GM21526 (cell line): ENCODE measurements around the gene SIRPB2.

Source experiments
- ATAC-seq: cut with Tn5 transposase; IDR thresholded peaks from one replicate; pipeline ENCODE4 v1.9.1; 2021; ENCODE audit warnings: moderate library complexity; ENCODE audit not compliant: unreplicated experiment, low FRiP score

The SIRPB2 gene

DNA sequence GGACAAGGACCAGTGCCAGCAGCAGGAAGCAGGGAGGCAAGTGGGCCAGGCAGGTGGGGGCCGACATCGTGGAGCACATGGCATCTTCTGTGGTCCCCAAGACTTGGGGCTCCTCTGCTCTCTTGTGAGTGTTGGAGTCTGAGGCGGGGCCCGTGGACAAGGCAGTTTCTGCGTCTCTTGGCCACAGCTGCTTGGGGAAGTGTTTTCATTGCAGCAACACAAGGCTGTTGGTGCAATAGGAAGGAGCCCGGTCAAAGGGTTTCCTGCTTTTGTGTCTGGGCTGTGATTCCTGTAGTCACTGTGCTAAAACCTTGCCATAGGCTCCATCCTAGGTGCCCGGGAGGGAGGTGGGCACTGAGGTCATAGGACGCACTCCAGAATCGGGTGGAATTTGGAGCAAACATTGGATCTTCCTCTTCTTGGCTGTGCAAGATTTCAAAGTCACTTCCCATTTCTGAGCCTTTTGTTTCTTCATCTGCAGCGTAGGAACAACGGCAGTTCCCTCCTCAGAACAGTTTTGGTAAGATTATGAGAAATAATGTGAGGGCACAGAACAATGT lies at the start of gene SIRPB2:
TSS of gene SIRPB2 (minus strand) at position 140 of the 560 bp plus-strand sequence. CDS start at position 79, 61 bp downstream.
- ATAC-seq = no peak

DNA sequence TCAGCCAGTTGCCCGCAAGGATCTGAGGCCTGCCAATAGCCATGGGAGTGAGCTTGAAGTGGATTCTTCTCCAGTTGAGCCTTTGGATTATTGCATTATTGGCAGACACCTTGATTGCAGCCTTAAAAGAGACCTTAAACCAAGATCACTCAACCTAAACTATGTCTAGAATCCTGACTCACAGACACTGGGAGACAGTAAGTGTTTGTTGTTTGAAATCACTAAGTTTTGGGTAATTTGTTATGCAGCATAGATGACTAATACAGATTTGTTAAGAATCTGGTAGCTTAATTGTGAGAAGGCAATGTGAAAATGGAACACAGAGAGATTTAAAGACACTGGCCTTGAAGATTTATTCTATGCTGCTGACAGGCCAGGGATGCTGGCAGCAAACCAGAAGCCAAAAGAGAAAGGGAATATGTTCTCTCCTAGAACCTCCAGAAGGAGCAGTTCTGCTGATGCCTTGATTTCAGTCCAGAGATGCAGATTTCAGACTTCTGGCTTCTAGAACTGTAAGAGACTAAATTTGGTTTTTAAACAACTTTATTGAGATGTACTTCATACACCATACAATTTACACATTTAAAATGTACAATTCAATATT lies 48.7 kb upstream of the SIRPB2 start:
- no peak for ATAC-seq

DNA sequence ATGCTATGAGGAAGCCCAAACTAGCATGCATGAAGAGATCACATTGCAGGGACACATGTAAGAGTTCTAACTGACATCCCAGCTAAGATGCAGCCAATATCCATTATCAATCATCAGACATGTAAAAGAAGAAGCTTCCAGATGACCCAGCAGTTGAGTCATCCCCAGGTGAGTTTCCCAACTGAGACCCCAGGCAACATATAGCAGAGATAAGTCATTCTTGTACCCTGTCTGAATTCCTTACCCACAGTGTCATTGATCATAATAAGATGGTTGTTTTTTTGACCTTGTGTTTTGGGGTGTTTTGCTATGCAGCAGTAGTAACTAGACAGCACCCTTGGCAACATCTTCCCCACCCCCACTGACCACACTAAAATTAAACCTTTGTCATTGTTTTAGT lies 47.4 kb upstream of the SIRPB2 start:
- ATAC-seq = no peak

DNA sequence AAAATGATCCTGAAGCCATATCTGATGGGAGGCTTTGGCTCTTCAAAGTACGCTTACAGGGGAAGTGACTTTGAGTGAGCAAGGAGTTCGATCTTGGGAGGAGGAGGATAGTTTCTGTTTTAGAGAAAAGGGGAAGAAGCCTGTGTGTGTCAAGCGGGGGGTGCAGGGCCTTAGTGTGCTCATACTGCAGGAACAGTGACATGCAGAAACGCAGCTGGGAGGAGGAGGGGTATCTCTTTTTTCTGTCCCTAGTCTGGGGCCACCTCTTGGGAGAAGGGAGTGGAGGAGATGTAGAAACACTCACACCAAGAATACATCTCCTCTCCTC lies 46.5 kb upstream of the SIRPB2 start:
- ATAC-seq = no peak

DNA sequence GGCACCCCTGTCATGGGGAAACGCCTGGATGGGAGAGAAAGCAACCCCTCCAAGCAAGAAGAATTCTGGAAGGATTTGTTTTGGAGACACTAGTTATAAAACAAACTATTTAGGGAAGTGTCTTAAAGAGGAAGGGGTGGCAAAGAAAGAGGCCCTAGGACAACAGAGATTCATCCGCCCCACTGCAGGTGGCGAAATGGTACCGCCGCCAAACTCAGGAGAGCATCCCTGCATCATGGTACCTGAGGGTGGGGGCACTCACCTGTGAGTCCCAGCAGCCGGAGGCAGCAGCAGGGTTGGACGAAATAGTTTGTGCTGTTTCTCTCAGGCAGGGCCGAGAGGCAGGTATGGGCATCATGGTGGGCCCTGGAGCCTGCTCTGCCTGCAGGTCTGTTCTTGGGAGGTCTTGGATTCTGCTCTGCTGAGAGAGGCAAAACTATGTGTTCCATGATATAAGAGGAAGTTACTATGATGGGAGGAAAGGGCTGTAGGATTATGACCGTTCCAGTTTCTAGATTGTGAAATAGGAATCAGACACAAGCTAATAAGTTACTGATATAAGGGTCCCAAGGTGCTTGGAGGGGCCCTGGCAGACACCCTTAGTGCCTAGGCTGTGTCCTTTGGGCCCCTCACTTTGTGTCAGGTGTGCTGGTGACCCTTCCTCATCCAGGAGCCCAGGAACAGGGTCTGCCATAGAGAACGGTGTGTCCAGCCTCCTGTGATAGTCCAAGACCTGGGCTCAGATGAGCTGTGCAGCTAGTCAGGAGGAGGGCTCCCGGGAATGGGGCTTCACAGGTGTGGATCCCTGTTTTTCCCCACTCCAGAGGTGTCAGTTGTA lies 45.9 kb upstream of the SIRPB2 start:
- ATAC-seq = no peak

DNA sequence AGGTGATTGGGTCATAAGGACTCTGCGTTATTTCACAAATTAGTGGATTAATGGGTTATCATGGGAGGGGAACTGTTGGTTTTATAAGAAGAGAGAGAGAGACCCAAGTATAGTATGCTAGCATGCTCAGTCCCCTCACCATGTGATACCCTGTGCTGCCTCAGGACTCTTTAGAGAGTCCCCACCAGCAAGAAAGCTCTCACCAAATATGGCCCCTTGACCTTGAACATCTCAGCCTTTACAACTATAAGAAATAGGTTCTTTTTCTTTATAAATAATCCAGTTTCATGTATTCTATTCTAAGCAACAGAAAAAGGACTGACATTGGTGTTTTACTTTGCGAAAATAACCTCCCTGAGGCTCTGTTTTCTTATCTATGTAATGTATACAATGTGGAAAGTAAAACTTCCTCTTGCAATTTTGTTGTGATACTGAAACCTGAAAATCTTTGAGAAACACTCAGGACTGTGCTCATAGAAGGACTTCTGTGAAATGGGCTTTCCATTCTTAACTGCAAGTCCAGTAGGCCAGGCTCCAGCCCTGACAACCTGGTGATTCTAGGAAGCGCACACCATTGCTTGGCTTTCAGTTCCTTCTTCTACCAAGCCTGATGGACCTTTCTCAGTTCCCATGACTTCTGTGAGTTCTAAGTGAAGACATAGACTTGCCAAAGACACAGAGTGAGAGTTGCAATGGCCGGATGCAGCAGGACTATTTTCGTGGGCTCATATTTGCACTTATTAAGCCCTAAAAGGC lies 44.4 kb upstream of the SIRPB2 start:
- ATAC-seq = peak; percentile 84

DNA sequence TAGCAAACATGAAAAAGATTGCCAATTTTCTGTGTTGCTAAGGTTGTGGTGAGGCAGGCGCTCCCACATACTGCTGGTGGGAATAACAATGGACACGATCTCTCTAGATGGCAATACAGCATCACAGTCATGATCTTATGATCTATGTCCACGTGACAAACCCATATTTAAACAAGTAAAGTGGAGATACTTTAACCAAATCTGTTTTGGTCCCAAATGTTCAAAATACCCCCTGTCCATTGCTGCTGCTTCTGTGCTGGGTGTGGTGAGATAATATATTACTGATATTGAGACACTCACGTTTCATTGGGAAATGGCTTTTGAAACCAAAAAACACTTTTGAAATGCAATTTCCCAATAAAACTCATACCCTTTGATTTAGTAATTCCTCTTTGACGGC lies 43.3 kb upstream of the SIRPB2 start:
- ATAC-seq = no peak

DNA sequence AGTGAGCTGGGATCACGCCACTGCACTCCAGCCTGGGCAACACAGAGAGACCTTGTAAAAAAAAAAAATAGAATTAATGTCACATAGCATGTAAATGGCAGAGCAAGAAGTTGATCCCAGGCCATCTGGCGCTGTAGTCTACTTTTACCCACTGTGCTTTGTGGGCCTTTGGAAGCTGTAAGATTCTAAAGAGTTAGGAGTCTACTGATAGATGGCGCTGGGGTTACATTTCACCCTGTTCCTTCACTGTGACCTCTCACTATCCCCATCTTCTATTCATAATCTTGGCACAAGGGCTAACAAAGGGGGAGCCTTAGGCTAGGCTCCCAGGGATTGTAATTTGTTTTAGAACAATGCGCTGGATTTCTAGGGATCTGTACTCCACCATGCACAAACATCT lies 41.8 kb upstream of the SIRPB2 start:
- no peak for ATAC-seq

DNA sequence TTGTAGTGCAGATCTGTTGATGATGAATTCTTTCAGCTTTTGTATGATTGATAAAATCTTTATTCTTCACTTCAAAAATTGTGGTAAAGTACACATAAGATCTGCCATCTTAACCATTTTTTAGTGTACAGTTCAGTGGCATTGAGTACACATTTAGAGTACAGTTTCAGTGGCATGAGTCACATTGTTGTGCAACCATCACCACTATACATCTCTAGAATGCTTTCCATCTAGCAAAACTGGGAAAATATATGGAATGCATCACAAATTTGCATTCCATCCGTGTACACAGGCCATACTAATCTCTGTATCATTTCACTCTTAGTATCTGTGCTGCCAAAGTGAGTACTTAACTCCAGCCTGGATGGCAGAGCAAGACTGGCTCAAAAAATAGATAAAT lies 37.6 kb upstream of the SIRPB2 start:
- ATAC-seq = no peak

DNA sequence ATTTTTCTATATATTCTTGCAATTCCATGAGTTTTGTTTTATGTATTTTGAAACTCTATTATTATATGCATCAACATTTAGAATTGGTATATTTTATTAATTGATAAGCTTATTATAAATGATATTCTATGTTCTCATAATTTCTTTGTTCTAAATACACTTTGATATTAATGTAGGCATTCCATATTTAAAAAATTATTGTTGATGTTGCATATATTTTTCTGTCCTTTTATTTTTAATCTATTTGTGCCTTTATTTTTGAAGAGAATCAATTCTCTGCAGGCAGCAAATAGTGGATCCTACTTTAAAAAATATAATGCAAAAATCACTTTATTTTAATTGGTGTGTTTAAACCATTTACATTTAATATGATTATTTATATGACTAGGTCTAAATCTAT lies 36.7 kb upstream of the SIRPB2 start:
- no peak for ATAC-seq

DNA sequence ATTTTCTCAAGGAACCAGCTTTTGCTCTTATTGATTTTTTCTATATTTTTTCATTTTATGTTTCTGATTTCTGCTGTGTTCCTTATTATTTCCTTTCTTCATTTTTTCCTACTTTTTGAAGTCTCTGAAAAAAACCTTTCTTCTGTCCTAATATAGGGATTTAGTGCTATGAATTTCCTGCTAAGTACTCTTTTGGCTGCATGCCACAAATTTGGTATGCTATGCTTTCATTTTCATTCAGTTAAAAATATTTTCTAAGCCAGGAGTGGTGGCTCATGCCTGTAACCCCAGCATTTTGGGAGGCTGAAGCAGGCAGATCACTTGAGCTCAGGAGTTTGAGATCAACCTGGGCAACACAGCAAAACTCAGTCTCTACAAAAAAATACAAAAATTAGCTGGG lies 35.7 kb upstream of the SIRPB2 start:
- ATAC-seq = no peak

DNA sequence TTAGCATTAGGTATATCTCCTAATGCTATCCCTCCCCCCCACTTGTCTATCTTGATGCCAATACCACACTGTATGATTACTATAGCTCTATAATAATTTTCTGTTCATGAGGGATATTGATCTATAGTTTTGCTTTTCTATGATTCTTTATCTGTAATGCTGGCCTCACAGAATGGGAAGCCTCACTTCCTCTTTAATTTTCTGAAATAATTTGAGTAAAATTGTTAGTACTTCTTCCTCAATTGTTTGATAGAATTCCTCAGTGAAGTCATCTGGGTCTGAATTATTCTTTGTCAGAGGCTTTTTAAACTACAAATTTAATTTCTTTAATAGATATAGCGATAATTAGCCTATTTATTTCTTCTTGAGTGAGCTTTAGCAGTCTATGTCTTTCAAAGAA lies 35.1 kb upstream of the SIRPB2 start:
- no peak for ATAC-seq

DNA sequence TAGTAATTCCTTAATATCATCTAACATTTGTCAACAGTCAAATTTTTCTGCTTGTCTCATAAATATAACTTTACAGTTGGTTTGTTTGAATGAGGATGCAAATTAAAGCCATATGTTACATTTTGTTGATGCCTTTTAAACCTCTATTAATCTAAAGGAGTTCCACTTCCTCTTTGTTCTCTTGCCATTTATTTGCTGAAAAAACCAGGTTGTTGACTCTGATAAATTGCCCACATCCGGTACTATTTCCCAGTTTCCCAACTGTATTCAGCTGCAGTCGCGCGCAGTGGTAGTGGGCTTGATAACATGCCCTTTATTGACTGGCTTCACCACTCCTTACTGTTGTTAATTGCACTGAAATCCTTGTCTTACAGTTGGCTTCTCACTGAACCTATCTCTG lies 32.8 kb upstream of the SIRPB2 start:
- ATAC-seq = no peak

DNA sequence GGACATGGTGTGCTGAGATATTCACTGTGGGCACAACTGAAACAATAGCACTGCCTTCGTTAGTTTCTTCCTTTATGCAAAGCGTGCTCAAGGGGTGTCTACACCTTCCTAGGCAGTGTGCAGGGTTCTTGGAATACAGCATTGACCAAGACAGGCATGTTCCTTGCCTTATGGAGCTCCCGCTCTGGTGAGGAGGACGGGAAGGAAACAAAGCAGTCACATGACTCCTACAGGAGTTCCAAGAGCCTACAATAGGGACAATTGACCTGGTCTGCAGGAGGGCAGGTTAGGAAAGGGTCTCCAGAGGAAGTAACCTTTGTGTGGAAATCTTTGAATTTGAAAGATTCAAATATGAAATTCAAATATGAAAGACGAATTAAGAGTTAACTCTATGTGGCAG lies 25.8 kb upstream of the SIRPB2 start:
- no peak for ATAC-seq

DNA sequence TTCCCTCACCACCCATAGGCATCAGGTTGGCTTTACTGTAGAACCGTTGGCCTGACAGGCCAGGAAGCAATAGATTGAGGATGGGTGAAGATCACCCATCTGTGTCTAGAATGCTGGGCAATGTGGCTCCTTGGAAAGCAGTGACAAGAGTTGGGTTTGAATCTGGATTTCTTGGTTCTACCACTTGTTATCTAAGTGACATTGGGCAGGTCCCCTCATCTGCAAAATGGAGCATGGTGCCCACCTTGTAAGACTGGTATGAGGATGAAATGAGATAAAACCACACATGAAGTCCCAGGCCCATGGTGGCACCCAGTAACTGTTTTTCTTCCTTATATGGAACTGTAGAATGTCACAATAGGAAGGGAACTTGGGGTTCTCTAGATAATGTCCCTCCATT lies 22.6 kb upstream of the SIRPB2 start:
- ATAC-seq = no peak

DNA sequence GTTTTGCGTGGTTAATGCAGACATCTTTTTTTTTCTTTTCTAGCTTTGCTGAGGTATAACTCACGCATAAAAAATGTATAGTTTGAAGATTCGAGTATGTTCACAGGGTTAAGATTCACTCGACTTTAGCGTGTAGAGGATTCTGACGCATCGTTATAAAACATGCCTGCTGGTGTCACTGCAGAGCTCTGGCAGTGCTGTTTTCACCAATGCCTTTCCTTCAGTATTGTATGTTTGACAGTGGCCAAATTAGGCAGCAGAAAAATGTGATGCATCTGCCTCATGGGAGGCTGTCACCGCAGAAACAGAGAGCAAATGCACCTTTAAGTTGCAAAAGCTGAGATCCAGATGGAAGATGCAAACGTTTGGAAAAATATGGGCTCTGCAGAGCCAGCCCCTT lies 18.0 kb upstream of the SIRPB2 start:
- no peak for ATAC-seq

DNA sequence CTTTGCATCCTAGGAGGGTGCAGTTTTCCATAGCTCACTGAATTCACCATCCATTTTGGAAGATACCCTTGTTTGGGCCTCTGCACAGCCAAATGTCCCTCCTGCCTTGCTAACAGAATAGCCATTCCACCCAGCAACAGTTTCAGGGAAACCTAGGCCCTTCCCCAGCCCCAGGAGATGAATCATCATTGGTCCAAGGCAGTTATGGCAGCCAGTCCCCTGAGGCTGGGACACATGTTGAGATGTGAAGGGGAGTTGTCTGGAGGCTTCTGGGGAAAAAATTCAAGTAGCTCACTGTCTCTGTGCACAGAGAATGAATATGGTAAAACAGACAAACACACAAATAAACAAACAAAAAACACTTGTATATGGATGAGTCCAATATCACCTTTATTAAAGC lies 17.4 kb upstream of the SIRPB2 start:
- ATAC-seq = no peak

DNA sequence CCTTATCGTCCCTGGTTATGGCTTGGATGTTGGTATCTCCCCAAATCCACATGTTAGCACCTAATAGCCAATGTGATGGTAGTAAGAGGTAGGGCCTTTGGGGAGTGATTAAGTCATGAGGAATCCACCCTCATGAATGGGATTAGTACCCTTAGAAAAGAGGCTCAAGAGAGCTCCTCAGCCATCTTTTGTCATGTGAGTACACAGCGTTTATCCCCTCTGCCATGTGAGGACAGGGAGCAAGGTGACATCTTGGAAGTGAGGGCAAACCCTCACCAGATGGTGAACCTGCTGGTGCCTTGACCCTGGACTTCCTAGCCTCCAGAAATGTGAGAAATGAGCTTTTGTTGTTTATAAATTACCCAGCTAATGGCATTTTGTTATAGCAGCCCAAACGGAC lies 16.1 kb upstream of the SIRPB2 start:
- ATAC-seq = no peak

DNA sequence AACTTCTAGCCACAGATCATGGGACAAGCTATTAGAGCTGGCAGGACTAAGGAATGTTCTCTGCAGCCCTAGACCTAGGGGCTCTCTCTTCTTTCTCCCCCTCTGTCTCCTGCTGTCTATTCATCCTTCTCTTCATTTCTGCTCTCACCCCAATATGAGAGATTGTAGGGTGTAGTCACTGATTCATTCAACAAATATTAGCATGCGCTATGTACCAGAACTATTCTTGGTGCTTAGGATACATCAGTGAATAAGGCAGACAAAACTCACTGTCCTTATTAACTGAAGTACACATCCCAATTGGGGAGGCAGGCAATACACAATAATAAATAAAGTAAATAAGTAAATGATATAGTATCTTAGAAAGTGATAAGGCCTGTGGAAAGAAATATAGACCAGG lies 14.7 kb upstream of the SIRPB2 start:
- no peak for ATAC-seq

DNA sequence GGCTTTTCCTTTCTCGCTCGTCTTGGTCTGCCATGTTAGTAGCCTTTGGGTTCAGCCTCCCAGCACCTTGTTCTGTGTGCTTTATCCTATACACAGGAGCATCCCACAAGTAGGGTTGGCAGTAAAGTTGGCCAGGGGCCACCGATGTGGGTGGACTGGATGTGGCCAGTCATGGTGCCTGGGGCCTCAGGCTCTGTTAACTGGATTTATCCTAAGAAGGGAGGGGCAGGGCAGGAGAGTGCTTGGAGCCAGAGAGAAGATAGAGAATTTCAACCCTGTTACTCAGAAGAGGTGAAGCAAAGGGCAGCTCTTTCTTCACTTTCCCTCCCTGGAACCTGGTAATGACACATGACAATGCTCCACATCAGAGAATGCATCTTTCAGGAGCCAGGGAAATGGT lies 14.1 kb upstream of the SIRPB2 start:
- no peak for ATAC-seq

DNA sequence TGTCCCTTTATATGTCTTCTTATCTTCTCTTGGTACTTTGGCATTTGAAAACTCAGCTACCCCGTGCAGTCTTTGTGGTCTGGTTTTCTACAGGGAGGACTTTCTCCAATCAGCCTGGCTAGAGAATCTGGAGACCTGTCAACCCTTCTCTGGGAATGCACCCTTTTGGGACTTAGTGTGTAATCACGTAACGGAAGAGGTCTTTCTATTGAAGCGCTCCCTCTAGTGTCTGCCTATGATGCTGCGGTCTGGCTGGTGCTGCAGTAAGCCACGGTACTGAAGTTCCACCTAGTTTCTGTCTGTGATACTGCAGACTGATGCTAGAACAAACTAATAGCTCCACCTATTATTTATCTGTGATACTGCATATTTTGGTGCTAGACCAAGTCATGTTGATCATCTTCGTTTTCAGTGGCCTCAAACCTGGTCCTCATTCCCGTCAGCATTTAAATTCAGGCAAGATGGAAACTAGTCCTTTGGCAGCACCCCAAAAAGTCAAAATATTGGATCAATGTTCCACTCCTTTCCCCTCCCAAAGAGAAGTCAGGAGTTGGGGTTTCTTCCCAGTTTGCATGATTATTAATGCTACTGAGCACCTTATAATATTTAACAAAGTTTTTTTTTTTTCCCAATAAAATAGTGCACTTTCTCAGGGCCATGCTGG lies 12.5 kb upstream of the SIRPB2 start:
- ATAC-seq = peak; percentile 97
